Activated CD4-positive, alpha-beta T cell treated with anti-CD3 and anti-CD28 coated beads, Interleukin-10, Interleukin-2, amounts not matched to agents 100 ng/mL and 50 ng/mL, durations not matched to agents 16 hours and 8 hours (primary cell): ENCODE measurements around the gene DRG2.

Experiments
- DNase-seq: peaks from one replicate; pipeline ENCODE4 v3.0.0-alpha.2; 2020

The DRG2 gene

GRCh38 chr17:18117982-18118975 lies 30.5 kb downstream of the DRG2 start:
- no peak for DNase-seq

- no peak for DNase-seq
These were observed 31.5 kb downstream of the DRG2 start for GRCh38 chr17:18119166-18119745.

GRCh38 chr17:18119938-18120337 lies 32.2 kb downstream of the DRG2 start:
- DNase-seq: no peak

DNA sequence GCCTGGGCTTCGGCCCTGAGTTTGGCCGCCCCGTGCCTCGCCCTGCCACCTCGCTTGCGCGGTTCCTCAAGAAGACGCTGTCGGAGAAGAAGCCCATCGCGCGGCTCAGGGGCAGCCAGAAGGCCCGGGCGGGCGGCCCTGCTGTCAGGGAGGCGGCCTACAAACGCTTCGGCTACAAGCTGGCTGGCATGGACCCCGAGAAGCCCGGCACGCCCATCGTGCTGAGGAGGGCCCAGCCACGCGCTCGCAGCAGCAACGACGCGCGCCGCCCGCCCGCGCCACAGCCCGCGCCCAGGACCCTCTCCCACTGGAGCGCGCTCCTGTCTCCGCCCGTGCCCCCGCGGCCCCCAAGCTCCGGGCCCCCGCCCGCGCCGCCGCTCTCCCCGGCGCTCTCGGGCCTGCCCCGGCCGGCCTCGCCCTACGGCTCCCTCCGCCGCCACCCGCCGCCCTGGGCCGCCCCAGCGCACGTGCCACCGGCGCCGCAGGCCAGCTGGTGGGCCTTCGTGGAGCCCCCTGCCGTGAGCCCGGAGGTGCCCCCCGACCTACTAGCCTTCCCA lies 32.8 kb downstream of the DRG2 start:
- DNase-seq: no peak

DNA sequence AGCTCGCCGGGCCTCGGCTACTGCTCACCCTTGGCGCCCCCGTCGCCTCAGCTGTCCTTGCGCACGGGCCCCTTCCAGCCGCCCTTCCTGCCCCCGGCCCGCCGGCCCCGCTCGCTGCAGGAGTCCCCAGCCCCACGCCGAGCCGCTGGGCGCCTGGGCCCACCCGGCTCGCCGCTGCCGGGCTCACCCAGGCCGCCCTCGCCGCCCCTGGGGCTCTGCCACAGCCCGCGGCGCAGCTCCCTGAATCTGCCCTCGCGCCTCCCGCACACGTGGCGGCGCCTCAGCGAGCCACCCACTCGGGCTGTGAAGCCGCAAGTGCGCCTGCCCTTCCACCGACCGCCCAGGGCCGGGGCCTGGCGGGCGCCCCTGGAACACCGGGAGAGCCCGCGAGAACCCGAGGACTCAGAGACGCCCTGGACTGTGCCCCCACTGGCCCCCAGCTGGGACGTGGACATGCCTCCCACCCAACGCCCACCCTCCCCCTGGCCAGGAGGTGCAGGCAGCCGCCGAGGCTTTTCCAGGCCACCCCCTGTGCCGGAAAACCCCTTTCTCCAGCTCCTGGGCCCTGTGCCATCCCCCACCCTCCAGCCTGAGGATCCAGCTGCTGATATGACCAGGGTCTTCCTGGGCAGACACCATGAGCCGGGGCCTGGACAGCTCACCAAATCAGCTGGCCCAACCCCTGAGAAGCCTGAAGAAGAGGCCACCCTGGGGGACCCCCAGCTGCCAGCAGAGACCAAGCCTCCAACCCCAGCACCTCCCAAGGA lies 33.6 kb downstream of the DRG2 start:
- DNase-seq: no peak

GRCh38 chr17:18122990-18123753 lies 35.4 kb downstream of the DRG2 start:
- DNase-seq: no peak

DNA sequence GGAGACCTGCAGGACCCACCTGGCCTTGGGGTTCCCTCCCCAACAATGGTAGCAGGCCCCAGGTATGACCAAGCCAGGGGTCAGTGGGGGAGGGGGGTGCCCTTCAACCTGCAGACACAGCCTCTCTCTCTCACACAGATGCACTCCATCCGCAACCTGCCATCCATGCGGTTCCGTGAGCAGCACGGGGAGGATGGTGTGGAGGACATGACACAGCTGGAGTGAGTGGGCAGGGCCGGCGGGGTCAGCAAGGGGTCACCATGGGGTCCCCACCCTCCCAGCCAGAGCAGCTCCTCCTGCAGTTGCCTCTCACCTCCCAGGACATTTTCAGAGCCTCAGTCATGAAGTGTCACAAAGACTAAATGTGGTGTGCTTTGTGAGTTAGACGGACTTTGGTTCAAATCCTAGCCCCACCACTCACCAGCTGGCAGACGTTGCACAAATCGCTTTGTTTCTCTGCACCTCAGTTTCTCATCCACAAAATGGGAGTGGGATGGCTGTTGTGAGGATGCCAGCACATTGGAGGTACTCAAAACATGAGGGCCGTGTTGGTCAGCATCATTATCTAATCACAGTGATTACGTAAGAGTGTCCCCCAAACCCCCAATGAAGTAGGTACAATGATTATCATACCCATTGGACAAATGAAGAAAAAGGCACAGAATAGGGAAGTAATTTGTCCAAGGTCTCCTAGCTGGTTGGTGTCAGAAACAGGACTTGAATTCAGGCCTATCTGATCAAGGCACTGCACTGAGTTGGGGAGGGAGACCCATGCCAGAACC lies 36.8 kb downstream of the DRG2 start:
- DNase-seq: no peak

DNA sequence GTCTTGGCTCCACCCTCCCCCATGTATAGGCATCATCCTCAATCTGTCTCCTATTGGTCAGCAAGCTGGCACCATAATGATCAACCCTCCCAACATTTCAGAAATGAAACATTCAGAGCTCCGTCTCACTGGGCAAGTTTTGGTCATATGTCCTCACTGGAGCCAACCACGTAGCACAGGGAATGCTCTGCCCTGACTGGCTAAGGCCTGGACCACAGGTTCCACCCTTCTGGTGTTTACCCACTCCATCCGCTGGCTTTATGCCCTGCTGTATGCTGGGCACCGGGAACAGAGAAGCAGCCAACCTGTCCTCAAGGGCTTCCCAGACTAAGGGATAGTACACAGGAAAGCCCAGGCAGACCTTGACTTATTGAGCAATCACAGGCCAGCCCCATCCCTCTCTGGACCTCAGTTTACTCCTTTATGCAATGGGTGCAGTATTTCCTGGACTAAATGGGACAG lies 41.3 kb downstream of the DRG2 start:
- no peak for DNase-seq

GRCh38 chr17:18132711-18133110 lies 45.0 kb downstream of the DRG2 start:
- DNase-seq: no peak

DNA sequence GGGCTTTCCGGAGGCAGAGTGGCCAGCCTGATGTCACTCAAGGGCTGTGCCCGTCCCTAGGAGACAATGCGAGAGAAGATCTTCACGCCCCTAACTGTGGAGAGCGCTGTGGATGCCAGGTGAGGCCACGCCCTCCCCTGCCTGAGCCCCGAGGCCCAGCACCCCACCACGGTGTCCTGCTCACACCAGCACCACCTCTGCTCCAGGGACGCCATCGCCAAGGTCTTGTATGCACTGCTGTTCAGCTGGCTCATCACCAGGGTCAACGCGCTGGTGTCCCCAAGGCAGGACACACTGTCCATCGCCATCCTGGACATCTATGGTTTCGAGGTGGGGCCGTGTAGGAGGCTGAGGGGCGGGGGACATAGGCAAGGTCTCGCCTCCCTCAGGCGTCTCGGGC lies 48.6 kb downstream of the DRG2 start:
- DNase-seq: no peak

DNA sequence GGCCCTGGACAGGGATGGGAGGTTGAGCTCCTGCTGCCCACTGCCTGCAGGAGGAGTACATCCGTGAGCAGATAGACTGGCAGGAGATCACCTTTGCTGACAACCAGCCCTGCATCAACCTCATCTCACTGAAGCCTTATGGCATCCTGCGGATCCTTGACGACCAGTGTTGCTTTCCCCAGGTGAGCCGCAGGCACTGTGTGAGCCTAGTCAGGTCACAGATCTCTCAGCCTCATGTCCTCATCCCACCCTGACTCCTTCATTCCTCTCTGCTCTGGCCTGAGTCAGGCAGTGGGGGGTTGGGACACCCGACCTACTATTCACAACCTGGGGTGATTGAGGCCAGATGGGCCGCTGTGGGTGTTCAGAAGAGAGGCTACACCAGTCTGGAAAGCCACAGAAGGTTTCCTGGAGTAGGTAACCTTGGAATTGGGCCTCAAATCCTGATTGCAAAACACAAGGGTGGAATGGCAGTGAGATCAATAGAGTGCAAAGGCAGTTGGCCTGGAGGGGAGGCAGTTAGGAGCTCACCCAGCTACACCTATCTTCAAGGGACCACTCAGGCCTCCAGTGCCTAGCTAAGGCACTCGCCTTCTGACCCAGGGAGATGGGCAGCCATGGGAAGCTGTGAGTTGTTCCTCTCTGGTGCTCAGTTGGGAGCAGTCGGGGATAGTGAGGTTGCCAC lies 50.5 kb downstream of the DRG2 start:
- DNase-seq: no peak

GRCh38 chr17:18139092-18139491 lies 51.3 kb downstream of the DRG2 start:
- no peak for DNase-seq

- DNase-seq: no peak
These were observed 51.8 kb downstream of the DRG2 start for GRCh38 chr17:18139498-18139897.

DNA sequence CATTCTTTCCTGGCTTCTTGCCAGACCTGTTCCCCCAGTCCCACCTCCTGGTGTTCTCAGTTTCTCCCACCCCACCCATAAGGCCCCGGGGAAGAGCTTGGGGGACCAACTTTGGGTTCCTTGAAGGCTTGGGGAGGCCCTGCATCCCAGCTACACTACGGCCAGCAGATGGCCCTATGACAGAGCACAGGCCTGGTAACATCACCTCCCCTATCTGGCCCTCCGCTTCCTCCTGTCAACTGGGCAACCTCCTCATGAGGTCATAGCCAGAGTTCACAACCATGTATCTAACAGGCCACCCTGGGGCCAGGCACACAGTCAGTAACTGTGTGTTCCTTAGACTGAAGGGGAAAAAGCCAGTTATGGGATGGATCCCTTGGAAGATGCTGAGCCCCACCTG lies 52.2 kb downstream of the DRG2 start:
- DNase-seq: no peak

DNA sequence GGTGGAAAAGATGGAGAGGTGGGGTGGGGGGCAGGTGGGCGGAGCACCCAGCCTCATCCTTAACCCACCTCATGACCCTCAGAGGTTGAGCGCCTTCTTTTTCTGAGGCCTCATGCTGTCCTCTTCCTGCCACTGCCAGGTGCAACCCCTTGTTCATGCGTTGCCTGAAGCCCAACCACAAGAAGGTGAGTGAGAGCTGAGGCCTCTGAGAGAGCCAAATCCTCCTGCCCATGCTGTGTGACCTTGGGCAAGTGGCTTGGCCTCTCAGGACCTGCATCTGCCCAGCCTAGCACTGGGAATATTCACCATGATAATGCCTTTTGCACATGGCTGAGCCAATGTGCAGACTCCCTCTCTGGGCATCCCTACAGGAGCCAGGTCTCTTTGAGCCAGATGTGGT lies 52.9 kb downstream of the DRG2 start:
- no peak for DNase-seq

- peak; percentile 63 for DNase-seq
These were observed 53.6 kb downstream of the DRG2 start for GRCh38 chr17:18141210-18141803.

DNA sequence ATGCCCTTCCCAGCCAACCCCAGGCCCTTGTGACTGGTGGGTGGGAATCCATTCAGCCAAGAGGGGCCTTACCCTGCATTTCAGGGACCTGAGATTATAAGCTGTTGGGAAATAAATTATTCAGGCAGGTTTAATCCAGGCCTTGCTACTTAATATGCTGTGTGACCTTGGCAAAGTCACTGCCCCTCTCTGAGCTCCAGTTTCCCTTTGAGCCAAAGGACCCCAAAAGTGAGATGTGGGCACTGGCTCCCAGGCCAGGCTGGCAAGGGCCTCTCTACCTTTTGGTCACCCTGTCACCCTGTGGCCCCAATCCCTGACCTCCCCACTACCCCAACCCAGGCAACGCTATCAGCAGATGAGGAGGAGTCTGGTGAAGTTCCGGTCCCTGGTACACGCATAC lies 54.7 kb downstream of the DRG2 start:
- DNase-seq: no peak

GRCh38 chr17:18143044-18143936 lies 55.5 kb downstream of the DRG2 start:
- DNase-seq: no peak

DNA sequence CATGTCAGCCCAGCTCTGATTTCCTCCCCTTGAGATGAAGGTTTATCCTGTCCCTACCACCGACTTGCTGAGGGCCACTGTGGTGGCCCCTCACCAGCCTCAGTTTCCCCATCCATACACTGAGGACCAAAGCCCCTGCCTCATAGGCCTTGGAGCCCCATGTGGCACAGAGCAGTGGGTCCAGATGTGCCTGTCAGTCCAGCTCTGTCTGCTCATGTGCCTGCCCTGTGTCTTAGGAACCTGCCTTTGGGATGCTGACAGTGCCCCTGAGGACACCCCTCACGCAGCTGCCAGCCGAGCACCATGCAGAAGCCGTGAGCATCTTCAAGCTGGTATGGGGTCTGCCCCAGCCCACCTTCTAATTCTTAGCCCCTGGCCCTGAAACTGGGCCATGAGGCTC lies 56.5 kb downstream of the DRG2 start:
- no peak for DNase-seq
